Mesendoderm (in vitro differentiated cells): Measurements from ENCODE around the gene COL6A2.

ENCODE experiments used
- DNase-seq: peaks from one replicate; pipeline ENCODE4 v3.0.0; 2013
- H2AK5ac ChIP-seq: 2 replicates; pipeline ENCODE4 v1.6.1; 2013; ENCODE audit warnings: low read length, inconsistent platforms
- H2BK120ac ChIP-seq: 2 replicates; pipeline ENCODE4 v1.6.1; 2013; ENCODE audit warnings: low read depth, mild to moderate bottlenecking, low read length, moderate library complexity, mixed read lengths
- H2BK15ac ChIP-seq: replicated peaks from 2 replicates; pipeline ENCODE4 v1.6.1; 2013; ENCODE audit warnings: low read depth, mild to moderate bottlenecking, moderate library complexity
- H2BK5ac ChIP-seq: 2 replicates; pipeline ENCODE4 v1.6.1; 2013; ENCODE audit warnings: low read length, inconsistent platforms
- H3K18ac ChIP-seq: 2 replicates; pipeline ENCODE4 v1.6.1; 2013; ENCODE audit warnings: mild to moderate bottlenecking, low read length, mixed read lengths
- H3K23ac ChIP-seq: one replicate; pipeline ENCODE4 v1.6.1; 2013; ENCODE audit warnings: low read length
- H3K27ac ChIP-seq: 2 replicates; pipeline ENCODE4 v1.5.1; 2013; ENCODE audit warnings: low read depth, mild to moderate bottlenecking, inconsistent platforms, low read length, moderate library complexity
- H3K27me3 ChIP-seq: 2 replicates; pipeline ENCODE4 v1.6.1; 2013; ENCODE audit warnings: low read length, control low read depth, mild to moderate bottlenecking, inconsistent platforms; ENCODE audit not compliant: insufficient read depth, poor library complexity
- H3K36me3 ChIP-seq: 2 replicates; pipeline ENCODE4 v1.6.1; 2013; ENCODE audit warnings: low read length, inconsistent platforms; ENCODE audit not compliant: control insufficient read depth, insufficient read depth
- H3K4ac ChIP-seq: one replicate; pipeline ENCODE4 v1.6.1; 2013; ENCODE audit warnings: low read depth, mild to moderate bottlenecking, low read length, moderate library complexity
- H3K4me1 ChIP-seq: 2 replicates; pipeline ENCODE4 v1.6.1; 2013; ENCODE audit warnings: low read depth, low read length, inconsistent platforms; ENCODE audit not compliant: control insufficient read depth
- H3K4me2 ChIP-seq: 2 replicates; pipeline ENCODE4 v1.6.1; 2013; ENCODE audit warnings: low read length
- H3K4me3 ChIP-seq: 2 replicates; pipeline ENCODE4 v1.5.1; 2013; ENCODE audit warnings: mild to moderate bottlenecking, low read length
- H3K56ac ChIP-seq: one replicate; pipeline ENCODE4 v1.6.1; 2013; ENCODE audit warnings: low read length
- H3K79me1 ChIP-seq: 2 replicates; pipeline ENCODE4 v1.6.1; 2013; ENCODE audit warnings: low read length, inconsistent platforms
- H3K79me2 ChIP-seq: 2 replicates; pipeline ENCODE4 v1.6.1; 2013; ENCODE audit warnings: mild to moderate bottlenecking, low read length; ENCODE audit not compliant: control insufficient read depth, insufficient read depth
- H3K9ac ChIP-seq: 2 replicates; pipeline ENCODE4 v1.6.1; 2013; ENCODE audit warnings: low read length, inconsistent platforms
- H4K5ac ChIP-seq: one replicate; pipeline ENCODE4 v1.6.1; 2013; ENCODE audit warnings: low read length
- H4K8ac ChIP-seq: one replicate; pipeline ENCODE4 v1.6.1; 2013; ENCODE audit warnings: low read depth, mild to moderate bottlenecking, control low read depth, low read length, moderate library complexity
- WGBS: extraction: QIAGEN DNeasy Blood & Tissue Kit; methylation state at CpG from one replicate; pipeline ENCODE4 v1.1.7; 2013; ENCODE audit warnings: low lambda C conversion rate, missing lambda C conversion rate; ENCODE audit not compliant: insufficient coverage; ENCODE audit errors: extremely low coverage; 5-methylcytosine and 5-hydroxymethylcytosine counted together

COL6A2 gene

GRCh38 chr21:46126309-46127238 lies 28.7 kb downstream of the COL6A2 start:
- Histone ChIP-seq H3K4ac (no peak overlapping the region), H3K36me3 (peaks cover 9% of the 10 kb centered on the region), H3K27me3 (no peaks in the 10 kb centered on the region), H3K4me3 (no peak overlapping the region), H2AK5ac (no peak overlapping the region), H2BK15ac (no peak overlapping the region), H3K9ac (no peak overlapping the region), H3K23ac (no peak overlapping the region), H3K27ac (no peak overlapping the region), H4K8ac (no peak overlapping the region), H3K79me1 (no peaks in the 10 kb centered on the region), H2BK120ac (no peak overlapping the region), H4K5ac (no peak overlapping the region), H3K18ac (no peak overlapping the region), H2BK5ac (no peak overlapping the region), H3K56ac (no peak overlapping the region), H3K4me2 (no peak overlapping the region), H3K79me2 (no peaks in the 10 kb centered on the region), H3K4me1 (no peaks in the 10 kb centered on the region)
- no CpG with 5 or more reads among the region's 32 CpGs for WGBS
- DNase-seq, result no peak

GRCh38 chr21:46127239-46128105 lies 29.6 kb downstream of the COL6A2 start:
- Histone ChIP-seq H2BK120ac (no peak overlapping the region), H3K4me3 (no peak overlapping the region), H2BK15ac (no peak overlapping the region), H3K27me3 (no peaks in the 10 kb centered on the region), H3K23ac (no peak overlapping the region), H4K5ac (no peak overlapping the region), H3K4me1 (no peaks in the 10 kb centered on the region), H3K9ac (no peak overlapping the region), H2AK5ac (no peak overlapping the region), H3K27ac (no peak overlapping the region), H3K79me2 (no peaks in the 10 kb centered on the region), H3K4me2 (no peak overlapping the region), H3K36me3 (peaks cover 4% of the 10 kb centered on the region), H3K4ac (no peak overlapping the region), H3K18ac (no peak overlapping the region), H3K56ac (no peak overlapping the region), H4K8ac (no peak overlapping the region), H3K79me1 (no peaks in the 10 kb centered on the region), H2BK5ac (no peak overlapping the region)
- DNase-seq, result no peak
- no CpG with 5 or more reads among the region's 40 CpGs for WGBS

GRCh38 chr21:46128106-46128932 lies 30.4 kb downstream of the COL6A2 start:
- Histone ChIP-seq H2AK5ac (no peak overlapping the region), H3K4me2 (no peak overlapping the region), H3K27ac (no peak overlapping the region), H3K4me1 (no peaks in the 10 kb centered on the region), H3K18ac (no peak overlapping the region), H2BK120ac (no peak overlapping the region), H3K56ac (no peak overlapping the region), H3K9ac (no peak overlapping the region), H3K27me3 (no peaks in the 10 kb centered on the region), H3K4me3 (no peak overlapping the region), H2BK5ac (no peak overlapping the region), H4K5ac (no peak overlapping the region), H3K79me1 (no peaks in the 10 kb centered on the region), H2BK15ac (no peak overlapping the region), H3K4ac (no peak overlapping the region), H3K23ac (no peak overlapping the region), H3K79me2 (no peaks in the 10 kb centered on the region), H3K36me3 (peaks cover 4% of the 10 kb centered on the region), H4K8ac (no peak overlapping the region)
- WGBS, result no CpG with 5 or more reads among the region's 23 CpGs
- DNase-seq, result no peak

GRCh38 chr21:46128933-46129571 lies 31.1 kb downstream of the COL6A2 start:
- H3K27me3 ChIP-seq, result no peaks in the 10 kb centered on the region
- H3K9ac ChIP-seq, result no peak overlapping the region
- H2BK15ac ChIP-seq, result no peak overlapping the region
- H4K5ac ChIP-seq, result no peak overlapping the region
- no peak overlapping the region for H3K4ac ChIP-seq
- no peak for DNase-seq
- no peak overlapping the region for H3K4me3 ChIP-seq
- no peak overlapping the region for H3K23ac ChIP-seq
- no peaks in the 10 kb centered on the region for H3K4me1 ChIP-seq
- no peak overlapping the region for H3K56ac ChIP-seq
- no peak overlapping the region for H3K4me2 ChIP-seq
- H3K79me2 ChIP-seq, result no peaks in the 10 kb centered on the region
- H2BK120ac ChIP-seq, result no peak overlapping the region
- no peak overlapping the region for H3K18ac ChIP-seq
- H3K79me1 ChIP-seq, result no peaks in the 10 kb centered on the region
- no peak overlapping the region for H4K8ac ChIP-seq
- no peak overlapping the region for H2AK5ac ChIP-seq
- no CpG with 5 or more reads among the region's 45 CpGs for WGBS
- H3K36me3 ChIP-seq, result peaks cover 4% of the 10 kb centered on the region
- H2BK5ac ChIP-seq, result no peak overlapping the region
- no peak overlapping the region for H3K27ac ChIP-seq
